ENCODE measurements around the gene HOXB6. TPM values are rescaled to one million over a fixed set of nuclear protein-coding genes. Genes with fewer than 3 reads are reported as not detected.

Gene HOXB6
- total RNA-seq, 1 experiment from 2014 or later: not detected

DNA sequence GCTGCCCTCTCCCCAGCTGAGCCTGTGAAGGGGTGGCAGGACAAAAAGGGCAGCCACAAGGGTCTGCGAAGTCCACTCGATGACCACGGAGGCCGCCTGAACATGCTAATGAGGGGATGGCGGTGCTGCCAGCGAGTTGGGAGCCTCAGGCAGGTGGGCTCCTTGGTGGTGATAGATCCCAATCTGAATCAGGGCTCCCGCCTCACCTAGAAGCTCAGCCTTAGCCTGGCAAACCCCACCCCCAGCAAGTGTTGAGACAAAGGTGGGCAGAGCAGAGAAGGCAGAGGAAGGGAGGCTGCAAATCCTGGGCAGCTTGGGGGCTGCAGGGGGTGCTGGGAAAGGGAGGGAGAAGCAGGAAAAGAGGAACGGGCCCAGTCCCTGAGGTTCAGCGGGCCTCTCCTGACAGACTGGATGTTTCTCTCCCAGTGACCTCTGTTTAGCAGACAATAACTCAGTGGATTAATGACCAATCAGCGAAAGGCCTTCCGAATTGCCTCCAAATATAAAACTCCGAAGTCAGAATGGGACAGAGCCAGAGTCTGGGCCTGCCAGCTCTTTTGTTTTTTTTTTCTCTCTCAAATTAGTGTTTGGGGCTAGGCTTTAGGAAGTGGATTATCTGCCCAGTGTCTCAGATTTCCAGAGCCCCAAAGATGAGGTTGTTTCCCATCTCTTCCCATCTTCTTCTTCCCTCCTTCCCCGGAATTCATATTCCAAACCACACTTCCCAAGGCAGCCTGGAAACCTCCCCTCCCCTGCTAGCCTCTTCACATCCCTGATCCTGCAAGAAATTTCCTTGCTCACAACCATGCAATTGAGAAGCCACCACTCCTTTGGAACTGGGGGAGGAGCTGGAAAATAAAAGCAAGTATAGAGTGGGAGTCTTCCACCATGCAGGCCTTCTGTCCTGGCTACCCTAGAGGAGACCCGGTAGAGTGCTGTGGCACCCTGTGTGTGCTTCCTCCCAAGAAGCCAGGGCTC, 44.7 kb downstream of the HOXB6 start:
- DNase-seq: peak; percentile 61
- no peaks in the 10 kb centered on the region for H3K36me3 ChIP-seq (replicated peaks; ENCODE audit: control insufficient read depth, insufficient read depth, low read length)
- peaks cover 99% of the 10 kb centered on the region for H3K27me3 ChIP-seq (ENCODE audit: control insufficient read depth, insufficient read depth, low read length)
- H3K4me3 ChIP-seq (ENCODE audit: insufficient read depth, low read depth, low read length): no peak overlapping the region

- no peak for DNase-seq
- H3K27me3 ChIP-seq (ENCODE audit: control insufficient read depth, insufficient read depth, low read length): peaks cover 99% of the 10 kb centered on the region
- H3K36me3 ChIP-seq (replicated peaks; ENCODE audit: control insufficient read depth, insufficient read depth, low read length): no peaks in the 10 kb centered on the region
- H3K4me3 ChIP-seq (ENCODE audit: insufficient read depth, low read depth, low read length): no peak overlapping the region
These were observed 45.5 kb downstream of the HOXB6 start for GRCh38 chr17:48559122-48559839.

GRCh38 chr17:48558831-48559121, 46.0 kb downstream of the HOXB6 start:
- peaks cover 99% of the 10 kb centered on the region for H3K27me3 ChIP-seq (ENCODE audit: control insufficient read depth, insufficient read depth, low read length)
- no peak for DNase-seq
- no peak overlapping the region for H3K4me3 ChIP-seq (ENCODE audit: insufficient read depth, low read depth, low read length)
- no peaks in the 10 kb centered on the region for H3K36me3 ChIP-seq (replicated peaks; ENCODE audit: control insufficient read depth, insufficient read depth, low read length)

DNA sequence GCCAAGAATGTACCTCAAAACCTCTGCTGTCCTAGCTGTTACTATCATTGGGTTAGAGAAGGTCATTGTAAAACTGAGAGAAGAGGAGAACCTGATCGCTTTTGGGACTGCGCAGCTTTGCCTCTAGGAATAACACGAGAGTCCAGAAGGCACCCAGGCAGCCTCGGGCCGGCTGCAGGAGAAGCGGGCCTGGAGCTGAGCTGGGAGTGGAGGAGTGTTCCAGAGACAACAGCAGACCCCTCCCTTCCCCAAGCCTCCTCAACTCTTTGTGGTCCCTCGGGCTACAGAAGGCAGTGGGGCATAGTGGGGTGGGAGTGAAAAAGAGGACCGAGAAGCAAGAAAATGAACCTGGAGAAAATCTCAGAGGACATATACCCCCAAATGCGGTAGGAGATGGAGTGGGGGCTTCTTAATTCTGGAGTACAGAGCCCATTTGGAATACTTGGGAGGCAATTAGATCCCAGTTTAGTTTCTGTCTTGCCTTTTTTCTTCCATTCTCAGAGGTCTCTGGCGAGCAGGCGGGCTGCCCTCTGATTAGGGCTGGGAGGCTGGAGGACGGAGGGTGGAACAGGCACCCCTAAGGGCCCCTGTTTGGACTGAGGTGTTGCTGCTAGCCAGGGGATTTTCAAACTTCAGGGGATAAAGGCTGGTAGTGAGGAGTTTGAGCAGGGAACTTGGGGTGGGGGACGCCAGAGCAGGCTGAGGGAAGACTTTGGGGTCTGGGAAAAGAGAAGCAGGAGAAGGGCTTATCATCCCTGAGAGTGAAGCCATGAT, 46.5 kb downstream of the HOXB6 start:
- H3K4me3 ChIP-seq (ENCODE audit: insufficient read depth, low read depth, low read length): no peak overlapping the region
- H3K36me3 ChIP-seq (replicated peaks; ENCODE audit: control insufficient read depth, insufficient read depth, low read length): no peaks in the 10 kb centered on the region
- H3K27me3 ChIP-seq (ENCODE audit: control insufficient read depth, insufficient read depth, low read length): peaks cover 99% of the 10 kb centered on the region
- no peak for DNase-seq

- H3K4me3 ChIP-seq (ENCODE audit: insufficient read depth, low read depth, low read length): no peak overlapping the region
- no peak for DNase-seq
- H3K27me3 ChIP-seq (ENCODE audit: control insufficient read depth, insufficient read depth, low read length): peaks cover 99% of the 10 kb centered on the region
- no peaks in the 10 kb centered on the region for H3K36me3 ChIP-seq (replicated peaks; ENCODE audit: control insufficient read depth, insufficient read depth, low read length)
These were observed 48.0 kb downstream of the HOXB6 start for GRCh38 chr17:48556576-48557401.

GRCh38 chr17:48556229-48556575, 48.6 kb downstream of the HOXB6 start:
- H3K4me3 ChIP-seq (ENCODE audit: insufficient read depth, low read depth, low read length): no peak overlapping the region

GRCh38 chr17:48555258-48556228, 49.2 kb downstream of the HOXB6 start:
- no peaks in the 10 kb centered on the region for H3K36me3 ChIP-seq (replicated peaks; ENCODE audit: control insufficient read depth, insufficient read depth, low read length)
- peaks cover 99% of the 10 kb centered on the region for H3K27me3 ChIP-seq (ENCODE audit: control insufficient read depth, insufficient read depth, low read length)
- DNase-seq: peak; percentile 89
- H3K4me3 ChIP-seq (ENCODE audit: insufficient read depth, low read depth, low read length): peak overlapping the region; percentile 37; the same call in 1 of the 2 replicates

More at GRCh38 chr17:48556229-48556575, 48.6 kb downstream of the HOXB6 start:
- peaks cover 99% of the 10 kb centered on the region for H3K27me3 ChIP-seq (ENCODE audit: control insufficient read depth, insufficient read depth, low read length)
- H3K36me3 ChIP-seq (replicated peaks; ENCODE audit: control insufficient read depth, insufficient read depth, low read length): no peaks in the 10 kb centered on the region
- DNase-seq: no peak

DNA sequence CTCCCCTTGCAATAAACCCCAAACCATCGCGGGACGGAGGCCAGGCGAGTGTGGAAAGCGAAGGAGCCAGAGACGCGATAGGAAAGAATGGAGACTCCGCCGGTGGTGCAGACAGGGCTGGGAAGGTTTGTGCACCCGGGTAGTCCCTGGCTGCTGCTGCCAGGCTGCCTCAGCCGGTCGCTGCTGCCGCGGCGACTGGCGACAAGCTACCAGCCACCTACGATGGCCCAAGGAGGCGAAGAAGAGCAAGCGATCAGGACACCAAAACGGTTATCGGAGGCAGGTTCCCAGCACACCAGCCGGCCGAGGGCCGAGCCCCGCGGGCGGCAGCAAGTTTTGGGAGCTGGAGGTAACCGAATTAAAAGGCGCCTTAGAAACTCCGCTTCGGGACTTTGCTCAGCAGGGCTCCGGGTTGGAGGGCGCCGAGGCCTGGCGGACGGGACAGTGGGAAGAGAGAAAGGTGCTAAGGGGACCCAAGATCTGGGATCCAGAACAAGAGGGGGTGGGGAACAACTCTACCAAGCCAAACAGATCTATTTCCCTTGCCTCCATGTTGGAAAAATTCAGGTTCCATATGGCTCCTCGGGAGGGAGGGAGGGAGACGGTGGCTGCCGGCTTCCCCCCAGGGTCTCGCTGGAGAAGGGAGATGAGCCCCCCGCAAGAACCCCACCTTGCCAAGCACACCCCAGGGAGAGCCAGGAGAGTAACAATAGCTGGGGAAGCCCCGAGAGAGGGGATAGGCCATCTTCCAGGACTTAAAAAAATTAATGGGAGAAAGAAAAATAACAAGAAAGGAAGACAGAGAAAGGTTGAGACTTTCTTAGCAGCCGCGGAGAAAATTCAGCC, 50.2 kb downstream of the HOXB6 start:
- peak; percentile 80 for DNase-seq
- Histone ChIP-seq H3K4me3 (ENCODE audit: insufficient read depth, low read depth, low read length) (peak overlapping the region; percentile 37; the same call in 1 of the 2 replicates), H3K36me3 (replicated peaks; ENCODE audit: control insufficient read depth, insufficient read depth, low read length) (no peaks in the 10 kb centered on the region), H3K27me3 (ENCODE audit: control insufficient read depth, insufficient read depth, low read length) (peaks cover 99% of the 10 kb centered on the region)

DNA sequence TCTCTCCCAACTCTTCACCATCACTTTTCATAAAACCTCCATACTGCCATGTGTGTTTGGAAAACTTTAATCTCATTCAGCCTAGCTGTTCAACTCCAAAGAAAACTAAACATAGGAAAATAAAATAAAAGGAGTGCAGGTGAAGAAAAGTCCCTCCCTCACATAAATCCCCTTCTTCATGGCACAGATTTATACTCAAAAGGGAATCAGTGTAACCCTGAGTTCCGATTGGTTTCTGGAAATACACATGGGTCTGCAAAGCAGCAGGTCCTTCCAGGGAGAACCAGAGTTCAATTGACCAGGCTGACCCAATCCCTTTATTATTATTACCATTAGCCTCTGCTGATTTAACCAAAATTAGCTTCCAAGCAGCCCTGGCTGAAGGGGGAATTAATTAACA, 51.0 kb downstream of the HOXB6 start:
- H3K27me3 ChIP-seq (ENCODE audit: control insufficient read depth, insufficient read depth, low read length): peaks cover 94% of the 10 kb centered on the region
- DNase-seq: no peak
- no peaks in the 10 kb centered on the region for H3K36me3 ChIP-seq (replicated peaks; ENCODE audit: control insufficient read depth, insufficient read depth, low read length)
- no peak overlapping the region for H3K4me3 ChIP-seq (ENCODE audit: insufficient read depth, low read depth, low read length)

GRCh38 chr17:48553190-48553547, 51.6 kb downstream of the HOXB6 start:
- Histone ChIP-seq H3K36me3 (replicated peaks; ENCODE audit: control insufficient read depth, insufficient read depth, low read length) (no peaks in the 10 kb centered on the region), H3K27me3 (ENCODE audit: control insufficient read depth, insufficient read depth, low read length) (peaks cover 87% of the 10 kb centered on the region), H3K4me3 (ENCODE audit: insufficient read depth, low read depth, low read length) (no peak overlapping the region)
- no peak for DNase-seq

DNA sequence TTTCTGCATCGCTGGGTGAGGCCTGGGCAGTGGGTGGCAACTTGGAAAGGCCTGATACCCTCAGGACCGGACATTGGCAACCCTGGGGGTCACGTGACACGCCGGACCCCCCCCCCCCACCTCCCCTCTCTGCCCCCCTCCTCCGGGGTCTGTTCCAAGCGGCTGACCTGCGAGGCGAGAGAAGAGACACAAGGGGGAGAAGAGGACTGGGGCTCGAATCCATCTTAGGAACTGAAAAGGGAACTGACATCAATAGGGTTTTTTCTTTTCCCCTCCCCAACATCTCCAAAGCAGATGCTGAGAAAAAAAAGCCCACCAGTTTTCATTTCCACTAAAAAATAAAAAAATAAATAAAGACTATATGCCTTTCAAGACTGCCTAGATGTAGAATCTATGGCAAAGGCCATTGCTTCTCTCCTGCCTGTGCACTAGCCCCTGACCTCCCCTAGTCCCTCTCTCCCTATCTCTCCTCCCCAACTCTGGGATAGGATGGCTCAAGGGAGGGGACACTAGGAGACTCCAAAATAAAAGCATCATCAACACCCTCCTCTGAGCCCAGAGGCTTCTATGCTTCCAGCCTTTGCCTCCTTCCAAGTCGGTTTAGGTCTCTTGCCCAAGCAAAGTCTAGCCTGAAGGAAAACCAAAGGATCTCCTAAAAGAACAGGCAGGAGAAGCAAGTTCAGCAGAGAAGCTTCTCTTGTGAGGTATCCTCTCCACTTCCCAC, 52.2 kb downstream of the HOXB6 start:
- Histone ChIP-seq H3K4me3 (ENCODE audit: insufficient read depth, low read depth, low read length) (peak overlapping the region; percentile 9; the same call in 1 of the 2 replicates), H3K36me3 (replicated peaks; ENCODE audit: control insufficient read depth, insufficient read depth, low read length) (no peaks in the 10 kb centered on the region), H3K27me3 (ENCODE audit: control insufficient read depth, insufficient read depth, low read length) (peaks cover 86% of the 10 kb centered on the region)
- DNase-seq: peak; percentile 84

Data from H7 (cell line).